Measurements from ENCODE around the gene SAYSD1.

The SAYSD1 gene

DNA sequence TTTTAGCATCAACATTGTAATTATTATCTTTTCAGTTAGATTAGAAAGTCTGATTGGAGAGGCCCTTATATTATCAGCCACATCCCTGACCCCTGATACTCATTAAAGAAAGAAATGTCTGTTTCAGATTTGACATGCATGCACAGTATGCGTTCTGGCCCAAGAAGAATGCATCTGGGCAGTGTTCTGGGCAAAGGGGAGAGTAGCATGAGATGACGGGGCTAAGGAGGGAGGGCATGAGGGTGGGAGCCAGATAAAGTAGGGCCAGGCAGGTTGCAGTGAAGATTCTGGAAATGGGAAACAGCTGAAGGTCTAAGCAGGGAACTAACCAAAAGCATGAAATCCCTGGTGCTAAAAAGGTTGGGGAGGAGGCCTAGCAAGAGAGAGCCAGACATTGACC, 7.3 kb downstream of the SAYSD1 start:
- no peak for DNase-seq

DNA sequence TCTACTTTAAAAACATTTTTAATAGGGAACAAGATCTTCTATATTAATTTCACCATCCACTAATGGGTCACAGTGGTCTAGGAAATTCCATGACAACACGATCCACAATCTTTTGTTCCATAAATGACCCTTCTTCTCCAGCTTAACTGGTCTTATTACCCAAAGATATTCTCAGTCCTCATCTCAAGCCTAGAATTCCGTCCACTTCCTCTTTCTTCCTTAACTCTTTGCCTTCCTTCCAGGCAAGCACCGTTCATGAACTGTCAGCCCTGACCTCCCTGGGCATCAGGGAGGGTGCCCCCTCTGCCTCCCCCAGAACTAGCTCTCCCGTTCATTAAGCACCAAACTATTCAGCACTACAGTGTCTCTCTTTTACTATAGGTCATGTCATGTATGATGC, 8.0 kb downstream of the SAYSD1 start:
- no peak for DNase-seq

DNA sequence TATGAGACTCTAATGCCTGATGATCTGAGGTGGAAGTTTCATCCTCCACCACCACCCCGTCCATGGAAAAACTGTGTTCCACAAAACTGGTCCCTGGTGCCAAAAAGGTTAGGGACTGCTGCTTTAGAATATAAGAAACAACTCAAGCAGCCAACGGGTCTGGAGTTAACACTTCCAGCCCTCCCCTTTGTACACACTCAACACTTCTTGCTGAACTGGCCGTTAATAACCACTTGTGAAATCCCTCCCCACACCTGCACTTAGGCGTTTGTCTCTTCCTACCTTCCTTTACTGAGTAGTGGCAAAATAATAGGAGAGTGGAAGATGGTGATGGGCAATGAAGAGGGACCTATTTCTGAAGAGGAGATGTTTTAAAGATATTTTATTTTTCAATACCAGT, 10.5 kb downstream of the SAYSD1 start:
- no peak for DNase-seq

- no peak for DNase-seq
Observed at GRCh38 chr6:39102821-39103136, 12.2 kb downstream of the SAYSD1 start.

GRCh38 chr6:39102071-39102820, 12.7 kb downstream of the SAYSD1 start:
- DNase-seq, result no peak

DNA sequence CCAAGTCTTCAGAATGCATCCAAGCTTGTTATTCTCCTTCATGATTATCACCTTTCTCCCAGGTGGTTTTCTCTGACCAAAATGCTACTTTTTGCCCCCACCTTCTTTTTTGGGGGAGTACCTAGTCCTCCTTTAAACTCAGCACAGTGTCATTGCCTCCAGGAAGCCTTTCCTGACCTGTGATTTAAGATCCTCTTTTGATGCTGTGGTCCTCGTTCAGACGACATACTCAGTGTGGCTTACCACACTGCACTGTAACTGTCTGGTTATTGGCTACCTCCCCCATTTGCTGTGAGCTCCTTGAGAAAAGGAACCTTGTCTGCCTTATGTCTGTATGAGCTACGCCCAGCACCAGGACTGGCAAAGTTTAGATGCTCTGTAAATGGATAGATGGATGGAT, 14.6 kb downstream of the SAYSD1 start:
- no peak for DNase-seq

GRCh38 chr6:39095578-39095977, 19.4 kb downstream of the SAYSD1 start:
- no peak for DNase-seq

DNA sequence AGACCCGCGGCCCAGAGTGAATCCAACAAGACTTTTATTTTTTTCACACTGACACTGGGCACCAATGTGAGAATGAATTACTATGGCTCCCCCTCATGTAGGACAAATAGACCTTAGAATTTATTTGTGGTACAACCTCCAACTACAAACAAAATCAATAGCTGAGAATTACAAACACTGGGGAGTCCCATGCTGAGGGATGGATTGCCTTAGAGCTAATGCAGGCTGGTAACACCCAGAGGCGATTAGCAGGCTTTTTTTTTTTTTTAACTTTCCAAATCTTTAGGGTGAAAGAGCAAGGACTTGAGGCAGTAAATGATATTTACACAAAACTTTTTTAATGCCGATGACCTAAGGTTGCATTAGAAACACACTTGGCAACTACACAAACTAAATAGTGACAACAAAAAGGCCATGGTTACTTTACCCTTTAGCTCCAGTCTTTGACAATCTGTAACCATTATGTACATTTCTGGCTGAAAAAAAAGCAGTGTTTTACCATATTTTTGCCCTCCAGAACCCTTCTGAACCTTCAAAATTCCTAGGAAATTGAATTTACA, 21.8 kb downstream of the SAYSD1 start:
- DNase-seq, result no peak

- no peak for DNase-seq
Observed at GRCh38 chr6:39092124-39092523, 22.9 kb downstream of the SAYSD1 start.

GRCh38 chr6:39091220-39091619, 23.8 kb downstream of the SAYSD1 start:
- DNase-seq, result no peak

DNA sequence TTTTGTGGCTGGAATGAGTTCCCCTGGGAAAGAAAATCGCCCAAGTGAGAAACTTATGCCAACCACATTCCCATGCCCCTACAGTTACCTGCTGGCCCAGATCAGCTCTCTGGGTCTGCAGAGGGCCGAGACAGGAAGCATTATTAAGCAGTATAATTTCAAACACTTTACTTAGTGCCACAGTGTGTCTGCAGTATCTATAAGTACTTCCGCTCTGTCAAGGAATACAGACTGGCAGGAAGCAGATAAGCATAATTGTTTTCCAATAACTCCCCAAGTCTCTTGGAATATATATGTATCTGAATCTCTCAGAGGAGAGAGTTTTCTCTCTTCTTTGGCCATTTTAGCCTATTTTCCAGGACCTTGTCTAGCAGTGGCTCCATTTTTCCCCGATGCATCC, 24.9 kb downstream of the SAYSD1 start:
- DNase-seq, result no peak

GRCh38 chr6:39088331-39088730, 26.7 kb downstream of the SAYSD1 start:
- no peak for DNase-seq

GRCh38 chr6:39087197-39087596, 27.8 kb downstream of the SAYSD1 start:
- DNase-seq, result no peak

DNA sequence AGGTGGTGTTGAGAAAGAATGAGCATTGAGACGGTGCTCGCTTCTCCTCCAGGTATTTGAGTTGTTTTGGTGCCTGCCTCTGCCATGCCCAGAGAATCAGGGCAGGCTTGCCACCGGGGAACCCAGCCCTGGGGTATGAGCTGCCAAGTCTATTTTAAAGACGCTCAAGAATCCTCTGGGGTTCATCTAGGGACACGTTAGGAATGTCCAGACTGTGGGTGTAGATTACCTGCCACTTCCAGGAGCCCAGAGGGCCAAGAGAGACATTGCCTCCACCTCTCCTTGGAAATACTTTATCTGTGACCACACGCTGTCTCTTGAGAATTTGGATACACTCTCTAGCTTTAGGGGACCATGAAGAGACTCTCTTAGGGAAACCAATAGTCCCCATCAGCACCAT, 28.3 kb downstream of the SAYSD1 start:
- no peak for DNase-seq

GRCh38 chr6:39086294-39086693, 28.7 kb downstream of the SAYSD1 start:
- no peak for DNase-seq

DNA sequence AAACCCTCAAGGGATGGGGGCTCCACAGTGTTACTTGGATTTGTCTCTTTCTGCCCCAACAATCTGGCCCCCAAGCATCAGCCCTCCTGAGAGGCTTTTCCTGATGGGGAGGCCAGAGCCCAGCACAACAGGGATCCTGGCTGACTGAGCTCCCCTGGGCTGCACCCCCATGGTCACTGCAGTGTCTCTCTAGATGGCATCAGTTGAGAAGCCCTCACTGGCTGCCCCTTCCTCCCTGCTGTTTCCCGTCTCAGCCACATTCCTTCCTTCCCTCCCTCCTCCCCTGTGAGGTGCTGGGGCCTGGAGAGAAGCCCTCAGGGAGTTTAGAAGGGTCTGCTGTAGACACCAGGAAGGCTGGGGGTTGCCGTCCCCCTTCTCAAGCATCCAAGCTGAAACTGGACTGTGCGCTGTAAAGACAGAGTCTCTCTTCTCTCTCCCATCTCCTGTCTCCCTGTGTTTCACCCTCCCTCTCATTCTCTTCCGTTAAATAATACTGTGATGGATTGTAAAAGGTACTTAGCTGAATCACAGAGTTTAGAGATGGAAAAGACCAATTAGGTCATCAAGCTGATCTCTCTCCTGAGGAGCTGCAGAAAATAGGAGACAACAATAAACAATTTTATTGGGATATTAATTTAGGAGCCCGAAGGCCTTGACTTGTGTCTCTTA, 29.7 kb downstream of the SAYSD1 start:
- no peak for DNase-seq

DNA sequence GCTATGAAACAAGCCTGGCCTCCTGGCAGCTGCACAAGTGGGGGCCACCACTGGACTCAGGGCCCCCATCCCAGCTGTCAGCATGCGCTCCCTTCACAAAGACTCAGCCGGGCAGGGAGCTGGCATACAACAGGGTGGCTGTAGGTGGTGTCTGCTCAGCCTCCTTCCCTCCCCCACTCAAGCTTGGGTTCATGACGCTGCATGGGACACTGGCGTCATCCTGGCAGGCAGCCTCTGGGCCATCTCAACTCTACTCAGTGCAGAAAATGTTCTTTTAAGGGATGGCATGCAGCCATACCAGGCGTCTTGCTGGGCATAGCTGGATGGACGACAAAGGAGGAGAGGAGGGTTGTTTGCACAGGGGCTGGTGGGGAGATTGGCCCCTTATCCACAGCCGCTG, 30.5 kb downstream of the SAYSD1 start:
- no peak for DNase-seq

GRCh38 chr6:39083231-39083634, 31.8 kb downstream of the SAYSD1 start:
- no peak for DNase-seq

- DNase-seq, result no peak
Observed at GRCh38 chr6:39082310-39082709, 32.7 kb downstream of the SAYSD1 start.

- DNase-seq, result no peak
Observed at GRCh38 chr6:39080246-39080875, 34.6 kb downstream of the SAYSD1 start.

- no peak for DNase-seq
Observed at GRCh38 chr6:39079197-39080125, 35.5 kb downstream of the SAYSD1 start.

GRCh38 chr6:39078695-39079094, 36.3 kb downstream of the SAYSD1 start:
- no peak for DNase-seq

All from NCI-H226 (cell line).